ENCODE measurements around the gene CEP131.
A peak's percentile ranks its signal among the peaks of the same experiment; 100 is the strongest.

CEP131 gene

DNA sequence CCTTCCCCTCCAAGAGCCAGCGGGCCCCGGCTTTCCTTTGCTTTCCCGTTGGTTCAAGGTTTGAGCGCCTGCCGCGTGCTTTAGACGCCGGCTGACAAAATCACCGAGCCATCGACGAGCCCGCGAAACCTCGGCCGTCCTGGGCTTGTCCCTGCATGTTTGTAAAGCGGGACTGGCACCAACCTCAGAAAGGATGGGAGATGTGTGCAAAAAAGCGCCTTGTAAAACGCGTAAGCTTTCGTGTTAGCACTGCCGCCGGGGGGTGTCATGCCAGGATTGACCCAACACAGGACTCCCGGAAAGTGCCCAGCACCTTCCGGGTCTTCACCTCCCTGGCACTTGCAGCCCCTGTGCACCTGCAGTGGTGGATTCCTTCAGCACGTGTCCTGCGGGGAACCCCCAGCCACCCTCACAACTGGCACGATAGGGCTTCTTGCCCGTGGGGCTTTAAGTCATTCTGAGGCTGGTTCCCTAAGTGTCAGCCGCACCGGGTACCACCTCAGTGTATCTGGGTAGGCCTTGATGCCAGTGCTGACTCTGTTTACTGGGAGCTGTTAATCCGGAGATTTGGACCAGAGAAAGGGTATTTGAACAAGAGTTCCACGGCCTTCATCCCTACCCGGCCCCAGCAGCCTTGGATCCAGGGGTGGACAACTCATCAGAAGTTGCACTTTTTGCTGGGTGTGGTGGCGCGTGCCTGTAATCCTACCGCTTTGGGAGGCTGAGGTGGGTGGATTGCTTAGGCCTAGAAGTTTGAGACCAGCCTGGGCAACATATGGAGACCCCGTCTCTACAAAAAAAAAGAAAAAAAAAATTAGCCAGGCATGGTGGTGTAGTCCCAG is 17.2 kb upstream of the CEP131 start:
- H3K27me3 ChIP-seq (ENCODE audit: insufficient read depth, poor library complexity, severe bottlenecking) = no peaks in the 10 kb centered on the region
- H3K4me3 ChIP-seq (replicated peaks; ENCODE audit: insufficient read depth, low read length) = peak overlapping the region; percentile 89
- TF ChIP-seq, protein P1, sequence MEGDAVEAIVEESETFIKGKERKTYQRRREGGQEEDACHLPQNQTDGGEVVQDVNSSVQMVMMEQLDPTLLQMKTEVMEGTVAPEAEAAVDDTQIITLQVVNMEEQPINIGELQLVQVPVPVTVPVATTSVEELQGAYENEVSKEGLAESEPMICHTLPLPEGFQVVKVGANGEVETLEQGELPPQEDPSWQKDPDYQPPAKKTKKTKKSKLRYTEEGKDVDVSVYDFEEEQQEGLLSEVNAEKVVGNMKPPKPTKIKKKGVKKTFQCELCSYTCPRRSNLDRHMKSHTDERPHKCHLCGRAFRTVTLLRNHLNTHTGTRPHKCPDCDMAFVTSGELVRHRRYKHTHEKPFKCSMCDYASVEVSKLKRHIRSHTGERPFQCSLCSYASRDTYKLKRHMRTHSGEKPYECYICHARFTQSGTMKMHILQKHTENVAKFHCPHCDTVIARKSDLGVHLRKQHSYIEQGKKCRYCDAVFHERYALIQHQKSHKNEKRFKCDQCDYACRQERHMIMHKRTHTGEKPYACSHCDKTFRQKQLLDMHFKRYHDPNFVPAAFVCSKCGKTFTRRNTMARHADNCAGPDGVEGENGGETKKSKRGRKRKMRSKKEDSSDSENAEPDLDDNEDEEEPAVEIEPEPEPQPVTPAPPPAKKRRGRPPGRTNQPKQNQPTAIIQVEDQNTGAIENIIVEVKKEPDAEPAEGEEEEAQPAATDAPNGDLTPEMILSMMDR (IDR thresholded peaks at IDR 0.05; ENCODE audit: insufficient read depth, low read length) = no peak
- TF ChIP-seq POLR2AphosphoS5 (IDR thresholded peaks at IDR 0.05; ENCODE audit: low read depth) (no peak), SPI1 (IDR thresholded peaks at IDR 0.05; ENCODE audit: borderline replicate concordance, low read depth) (no peak), GABPA (IDR thresholded peaks at IDR 0.05; ENCODE audit: low read depth) (no peak)
- TF ChIP-seq, protein P2, sequence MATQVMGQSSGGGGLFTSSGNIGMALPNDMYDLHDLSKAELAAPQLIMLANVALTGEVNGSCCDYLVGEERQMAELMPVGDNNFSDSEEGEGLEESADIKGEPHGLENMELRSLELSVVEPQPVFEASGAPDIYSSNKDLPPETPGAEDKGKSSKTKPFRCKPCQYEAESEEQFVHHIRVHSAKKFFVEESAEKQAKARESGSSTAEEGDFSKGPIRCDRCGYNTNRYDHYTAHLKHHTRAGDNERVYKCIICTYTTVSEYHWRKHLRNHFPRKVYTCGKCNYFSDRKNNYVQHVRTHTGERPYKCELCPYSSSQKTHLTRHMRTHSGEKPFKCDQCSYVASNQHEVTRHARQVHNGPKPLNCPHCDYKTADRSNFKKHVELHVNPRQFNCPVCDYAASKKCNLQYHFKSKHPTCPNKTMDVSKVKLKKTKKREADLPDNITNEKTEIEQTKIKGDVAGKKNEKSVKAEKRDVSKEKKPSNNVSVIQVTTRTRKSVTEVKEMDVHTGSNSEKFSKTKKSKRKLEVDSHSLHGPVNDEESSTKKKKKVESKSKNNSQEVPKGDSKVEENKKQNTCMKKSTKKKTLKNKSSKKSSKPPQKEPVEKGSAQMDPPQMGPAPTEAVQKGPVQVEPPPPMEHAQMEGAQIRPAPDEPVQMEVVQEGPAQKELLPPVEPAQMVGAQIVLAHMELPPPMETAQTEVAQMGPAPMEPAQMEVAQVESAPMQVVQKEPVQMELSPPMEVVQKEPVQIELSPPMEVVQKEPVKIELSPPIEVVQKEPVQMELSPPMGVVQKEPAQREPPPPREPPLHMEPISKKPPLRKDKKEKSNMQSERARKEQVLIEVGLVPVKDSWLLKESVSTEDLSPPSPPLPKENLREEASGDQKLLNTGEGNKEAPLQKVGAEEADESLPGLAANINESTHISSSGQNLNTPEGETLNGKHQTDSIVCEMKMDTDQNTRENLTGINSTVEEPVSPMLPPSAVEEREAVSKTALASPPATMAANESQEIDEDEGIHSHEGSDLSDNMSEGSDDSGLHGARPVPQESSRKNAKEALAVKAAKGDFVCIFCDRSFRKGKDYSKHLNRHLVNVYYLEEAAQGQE (IDR thresholded peaks at IDR 0.05; ENCODE audit: insufficient replicate concordance, low read depth) = no peak
- peak; percentile 40 to 58 for DNase-seq (ENCODE audit: low read depth in 1 of 2, low spot score in 1 of 2)
- H3K27ac ChIP-seq (replicated peaks) = peak overlapping the region; percentile 86

DNA sequence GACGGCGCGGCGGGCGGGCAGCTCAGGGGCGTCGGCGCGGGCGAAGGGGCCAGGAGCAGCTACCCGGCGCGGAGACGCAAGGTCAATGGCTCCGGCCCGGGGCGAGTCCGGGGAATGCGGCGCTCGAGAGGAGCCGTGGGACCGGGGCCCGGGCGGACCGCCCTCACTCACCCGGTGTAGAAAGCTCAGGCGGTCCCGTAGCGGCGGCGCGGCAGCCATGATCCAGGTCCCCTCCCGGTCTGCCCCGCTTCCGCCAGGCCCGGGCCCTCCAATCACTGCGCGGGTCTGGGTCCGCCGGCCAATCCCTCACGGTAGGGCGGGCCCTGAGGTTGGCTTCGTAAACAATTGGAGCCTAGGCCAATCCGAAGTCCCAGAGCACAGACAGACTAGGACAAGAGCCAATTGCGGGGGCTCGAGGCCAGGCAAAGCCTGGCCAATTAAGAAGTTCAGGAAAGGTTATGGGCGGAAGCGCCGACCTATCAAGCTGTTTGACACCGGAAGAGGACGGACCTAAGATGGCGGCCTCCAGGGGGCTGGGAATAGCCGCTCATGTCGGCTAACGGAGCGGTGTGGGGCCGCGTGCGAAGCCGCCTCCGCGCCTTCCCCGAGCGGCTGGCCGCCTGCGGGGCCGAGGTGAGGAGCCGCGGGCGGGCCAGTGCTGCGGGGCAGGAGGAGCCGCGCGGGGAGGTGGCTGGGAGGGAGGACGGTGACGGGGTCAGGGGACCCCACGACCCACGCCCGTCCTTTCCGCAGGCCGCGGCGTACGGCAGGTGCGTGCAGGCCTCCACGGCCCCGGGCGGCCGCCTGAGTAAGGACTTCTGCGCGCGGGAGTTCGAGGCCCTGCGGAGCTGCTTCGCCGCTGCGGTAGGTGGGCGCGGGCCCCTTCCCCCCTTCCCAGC is 16.3 kb upstream of the CEP131 start, which contains the start of the genes NDUFAF8 and TEPSIN:
Gene NDUFAF8 (plus strand): TSS at position 504 of the 899 bp plus-strand sequence. CDS start 46 bp downstream, at position 550.
Gene TEPSIN (minus strand): TSS at position 241 of the 899 bp plus-strand sequence. CDS start 22 bp downstream, at position 219.
- TF ChIP-seq, protein P1 (IDR thresholded peaks at IDR 0.05; ENCODE audit: insufficient read depth, low read length) = no peak
- peak; percentile 82 for TF ChIP-seq GABPA (IDR thresholded peaks at IDR 0.05; ENCODE audit: low read depth)
- TF ChIP-seq SPI1 (IDR thresholded peaks at IDR 0.05; ENCODE audit: borderline replicate concordance, low read depth) = no peak
- TF ChIP-seq POLR2AphosphoS5 (IDR thresholded peaks at IDR 0.05; ENCODE audit: low read depth) = peak; percentile 58
- TF ChIP-seq, protein P2 (IDR thresholded peaks at IDR 0.05; ENCODE audit: insufficient replicate concordance, low read depth) = peak; percentile 31
- Histone ChIP-seq H3K27me3 (ENCODE audit: insufficient read depth, poor library complexity, severe bottlenecking) (no peaks in the 10 kb centered on the region), H3K27ac (replicated peaks) (peak within 1 kb of the TSS; percentile 86), H3K4me3 (replicated peaks; ENCODE audit: insufficient read depth, low read length) (peak within 1 kb of the TSS; percentile 97)
- peak; percentile 97 to 99 for DNase-seq (ENCODE audit: low read depth in 1 of 2, low spot score in 1 of 2)

- Histone ChIP-seq H3K27me3 (ENCODE audit: insufficient read depth, poor library complexity, severe bottlenecking) (no peaks in the 10 kb centered on the region), H3K4me3 (replicated peaks; ENCODE audit: insufficient read depth, low read length) (peak overlapping the region; percentile 97), H3K27ac (replicated peaks) (peak overlapping the region; percentile 62)
- no peak for DNase-seq (ENCODE audit: low read depth in 1 of 2, low spot score in 1 of 2)
- no peak for TF ChIP-seq POLR2AphosphoS5 (IDR thresholded peaks at IDR 0.05; ENCODE audit: low read depth)
- TF ChIP-seq, protein P2 (IDR thresholded peaks at IDR 0.05; ENCODE audit: insufficient replicate concordance, low read depth) = no peak
- no peak for TF ChIP-seq SPI1 (IDR thresholded peaks at IDR 0.05; ENCODE audit: borderline replicate concordance, low read depth)
- TF ChIP-seq, protein P1 (IDR thresholded peaks at IDR 0.05; ENCODE audit: insufficient read depth, low read length) = no peak
- TF ChIP-seq GABPA (IDR thresholded peaks at IDR 0.05; ENCODE audit: low read depth) = no peak
Measured at GRCh38 chr17:81238490-81238814, 15.7 kb upstream of the CEP131 start.

Measured in HL-60 (cell line).